Cardiac muscle cell (in vitro differentiated cells and primary cell): Measurements from ENCODE around the gene OR2A2. TPM values are rescaled to one million over a fixed set of nuclear protein-coding genes. Genes with fewer than 3 reads are reported as not detected.

Source experiments
- DNase-seq, 2 donors: peaks; one replicate each; pipeline versions ENCODE4 v3.0.0 to v3.0.0-alpha.2; 2010 to 2017; ENCODE audit warnings: low read depth in 1 of 2, low spot score in 1 of 2
- H3K27ac ChIP-seq: fragments of 200-600 bp; sonication (generic); 2 replicates; pipeline ENCODE4 v1.5.1; 2016
- H3K27me3 ChIP-seq: fragments of 200-600 bp; sonication (generic); 2 replicates; pipeline ENCODE4 v1.6.0; 2016; ENCODE audit warnings: control low read depth
- H3K36me3 ChIP-seq: fragments of 200-600 bp; sonication (generic); 2 replicates; pipeline ENCODE4 v1.5.1; 2016; ENCODE audit warnings: control low read depth
- H3K4me1 ChIP-seq: fragments of 200-600 bp; sonication (generic); 2 replicates; pipeline ENCODE4 v1.8.1; 2017; ENCODE audit warnings: low read depth, mild to moderate bottlenecking, mixed run types
- H3K4me3 ChIP-seq: fragments of 200-600 bp; sonication (generic); 2 replicates; pipeline ENCODE4 v1.5.1; 2016; ENCODE audit warnings: mild to moderate bottlenecking
- H3K9me3 ChIP-seq: fragments of 200-600 bp; sonication (generic); 2 replicates; pipeline ENCODE4 v1.5.1; 2017; ENCODE audit warnings: low read depth, mild to moderate bottlenecking, control low read depth
- CTCF ChIP-seq: IDR thresholded peaks from 2 replicates; pipeline ENCODE4 v1.5.1; 2012; ENCODE audit warnings: low read depth, mild to moderate bottlenecking, low read length
- polyA plus RNA-seq: library from polyadenylated mRNA; unstranded; fragments of >200 nt; fragmentation: Nextera tagmentation; extraction: Ambion mirVana; gene quantifications from 2 replicates; pipeline ENCODE4 v1.2.1, GENCODE V29; 2016
- total RNA-seq: library from RNA; depleted of rRNA; stranded (reverse); fragments of >200 nt; gene quantifications from 2 replicates; pipeline ENCODE4 v1.2.3, GENCODE V29; 2016

Gene OR2A2
- total RNA-seq: not detected in 2 replicates
- polyA plus RNA-seq: not detected in 2 replicates

- no peak within 1 kb of the TSS for H3K4me3 ChIP-seq
- TF ChIP-seq CTCF: no peak
- H3K9me3 ChIP-seq: no peaks in the 10 kb centered on the region
- no peak for DNase-seq
- H3K36me3 ChIP-seq: no peaks in the 10 kb centered on the region
- H3K27ac ChIP-seq: no peak within 1 kb of the TSS
- H3K27me3 ChIP-seq: no peaks in the 10 kb centered on the region
- no peaks in the 10 kb centered on the region for H3K4me1 ChIP-seq
Measured at GRCh38 chr7:144109283-144109682, at the start of gene OR2A2. OR2A2 (plus strand) TSS chr7:144109583; CDS start chr7:144109583, 0 bp downstream.

DNA sequence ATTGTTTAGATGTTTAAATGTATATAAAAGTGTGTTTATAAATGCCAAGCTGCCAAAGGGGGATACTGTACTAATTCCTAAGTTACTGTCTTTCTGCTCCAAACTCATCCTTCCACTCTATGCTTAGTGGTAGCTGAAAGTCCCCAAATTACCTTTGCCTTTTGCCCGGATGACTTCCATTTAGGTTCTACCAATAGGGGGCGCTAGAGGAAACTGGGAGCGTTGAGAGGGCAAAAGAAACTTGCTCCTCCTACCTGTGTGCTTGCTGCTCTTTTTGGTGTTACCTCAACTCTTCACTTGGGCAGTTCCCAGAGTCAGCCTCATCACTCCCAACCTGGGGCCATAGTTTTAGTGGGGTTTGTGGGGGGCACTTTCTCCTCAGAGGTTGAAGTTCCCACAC, 45.7 kb upstream of the OR2A2 start:
- H3K4me3 ChIP-seq: no peak overlapping the region
- TF ChIP-seq CTCF: no peak
- no peak for DNase-seq
- H3K36me3 ChIP-seq: no peaks in the 10 kb centered on the region
- H3K27me3 ChIP-seq: no peaks in the 10 kb centered on the region
- H3K9me3 ChIP-seq: no peaks in the 10 kb centered on the region
- no peaks in the 10 kb centered on the region for H3K4me1 ChIP-seq
- no peak overlapping the region for H3K27ac ChIP-seq

DNA sequence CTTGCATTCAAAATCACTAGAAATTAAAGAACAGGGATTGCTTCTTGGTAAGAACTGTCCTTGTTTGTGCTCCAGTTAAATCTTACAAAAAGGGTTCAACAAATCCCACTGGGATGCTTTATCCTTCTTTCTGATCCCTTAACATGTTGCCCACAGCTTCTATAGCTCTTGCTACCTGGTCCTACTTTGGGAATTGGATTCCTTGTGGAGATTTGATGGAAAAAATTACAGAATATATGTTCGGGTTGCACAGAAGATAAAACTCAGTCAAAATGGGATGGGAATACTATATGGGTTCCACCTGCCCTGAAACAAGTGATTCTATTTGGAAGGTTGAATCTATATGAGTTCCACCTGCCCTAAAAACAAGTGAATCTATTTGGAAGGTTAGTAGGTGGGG, 39.9 kb upstream of the OR2A2 start, which contains the start of gene OR2A25:
TSS of gene OR2A25 (plus strand) at position 301 of the 400 bp plus-strand sequence. CDS start 4,409 bp downstream, outside the sequence.
- H3K27ac ChIP-seq: no peak within 1 kb of the TSS
- H3K36me3 ChIP-seq: no peaks in the 10 kb centered on the region
- H3K27me3 ChIP-seq: no peaks in the 10 kb centered on the region
- no peaks in the 10 kb centered on the region for H3K9me3 ChIP-seq
- DNase-seq: no peak
- no peaks in the 10 kb centered on the region for H3K4me1 ChIP-seq
- TF ChIP-seq CTCF: no peak
- no peak within 1 kb of the TSS for H3K4me3 ChIP-seq

DNA sequence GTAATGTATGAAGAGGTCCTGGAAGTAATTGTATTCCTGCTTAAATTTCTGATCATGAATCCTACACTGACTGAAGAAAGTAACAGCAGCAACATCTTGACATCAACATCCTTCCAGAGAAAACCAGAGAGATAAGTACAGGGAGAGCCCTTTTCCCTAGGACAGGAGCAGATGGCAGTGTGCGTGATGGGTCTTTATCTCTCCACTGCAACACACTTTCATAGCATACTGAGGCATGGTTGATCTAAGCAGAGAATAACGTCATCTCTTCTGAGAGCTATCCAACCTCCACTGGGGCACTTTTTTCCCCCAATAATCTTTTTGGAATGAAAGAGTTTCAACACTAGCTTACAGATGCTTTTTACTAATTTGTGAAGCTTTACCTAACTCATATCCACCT, 39.4 kb upstream of the OR2A2 start:
- H3K27me3 ChIP-seq: no peaks in the 10 kb centered on the region

DNA sequence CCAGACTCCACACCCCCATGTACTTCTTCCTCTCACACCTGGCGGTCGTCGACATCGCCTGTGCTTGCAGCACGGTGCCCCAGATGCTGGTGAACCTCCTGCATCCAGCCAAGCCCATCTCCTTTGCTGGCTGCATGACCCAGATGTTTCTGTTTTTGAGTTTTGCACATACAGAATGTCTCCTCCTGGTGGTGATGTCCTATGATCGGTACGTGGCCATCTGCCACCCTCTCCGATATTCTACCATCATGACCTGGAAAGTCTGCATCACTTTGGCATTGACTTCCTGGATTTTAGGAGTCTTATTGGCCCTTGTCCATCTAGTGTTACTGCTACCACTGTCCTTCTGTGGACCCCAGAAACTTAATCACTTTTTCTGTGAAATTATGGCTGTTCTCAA, 35.0 kb upstream of the OR2A2 start:
- H3K9me3 ChIP-seq: no peaks in the 10 kb centered on the region
- H3K4me1 ChIP-seq: no peaks in the 10 kb centered on the region
- no peak overlapping the region for H3K4me3 ChIP-seq
- H3K27me3 ChIP-seq: no peaks in the 10 kb centered on the region
- H3K27ac ChIP-seq: no peak overlapping the region
- H3K36me3 ChIP-seq: no peaks in the 10 kb centered on the region
- TF ChIP-seq CTCF: no peak
- no peak for DNase-seq

More for the DNA sequence above, 39.4 kb upstream of the OR2A2 start:
- DNase-seq: no peak
- H3K27ac ChIP-seq: no peak overlapping the region
- H3K9me3 ChIP-seq: no peaks in the 10 kb centered on the region
- H3K4me1 ChIP-seq: no peaks in the 10 kb centered on the region
- TF ChIP-seq CTCF: no peak
- no peaks in the 10 kb centered on the region for H3K36me3 ChIP-seq
- H3K4me3 ChIP-seq: no peak overlapping the region

DNA sequence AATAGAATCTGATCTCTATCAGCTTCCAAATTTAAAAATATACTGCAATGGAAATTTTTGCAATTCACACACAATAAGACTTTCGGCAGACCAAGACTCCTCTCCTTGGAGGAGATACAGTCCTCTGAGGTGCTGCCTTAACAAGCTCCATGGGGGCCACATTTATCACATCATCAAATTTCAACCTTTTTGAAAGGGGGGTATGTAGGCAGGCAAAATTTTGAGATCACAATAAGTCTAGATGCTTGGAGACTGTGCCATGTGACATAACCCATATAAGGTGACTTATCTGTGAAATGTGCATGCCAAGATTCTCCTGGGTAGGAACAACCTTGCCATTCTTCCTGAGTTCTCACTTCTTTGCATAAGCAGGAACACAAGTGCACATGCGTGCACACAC, 23.4 kb upstream of the OR2A2 start, which contains the start of gene OR2A12:
TSS of gene OR2A12 (plus strand) at position 301 of the 400 bp plus-strand sequence. CDS start 8,830 bp downstream, outside the sequence.
- TF ChIP-seq CTCF: no peak
- no peaks in the 10 kb centered on the region for H3K9me3 ChIP-seq
- no peak within 1 kb of the TSS for H3K27ac ChIP-seq
- no peak for DNase-seq
- no peaks in the 10 kb centered on the region for H3K36me3 ChIP-seq
- H3K4me3 ChIP-seq: no peak within 1 kb of the TSS
- no peaks in the 10 kb centered on the region for H3K27me3 ChIP-seq
- H3K4me1 ChIP-seq: no peaks in the 10 kb centered on the region
